ENCODE data around the gene MOGAT1. TPM values are rescaled to one million over a fixed set of nuclear protein-coding genes. Genes with fewer than 3 reads are reported as not detected.

Gene MOGAT1
- total and polyA plus RNA-seq, 2 of the 8 experiments (the other 6 are each of a cell fraction or from before 2014, with no cell fraction given) = 0.11 to 0.67 TPM

- no peak overlapping the region for H3K4ac ChIP-seq (replicated peaks; ENCODE audit: insufficient read length, low read depth, low read length)
- H2BK12ac ChIP-seq (ENCODE audit: low read depth, low read length) = peak overlapping the region; percentile 39; the same call in 1 of the 2 replicates
- H2BK20ac ChIP-seq (ENCODE audit: low read length) = no peak overlapping the region
- H2BK120ac ChIP-seq (replicated peaks; ENCODE audit: low read depth, low read length) = no peak overlapping the region
- no peak overlapping the region for H3K27ac ChIP-seq (ENCODE audit: low read depth, low read length)
- no peak overlapping the region for H4K8ac ChIP-seq (ENCODE audit: extremely low read depth, insufficient read depth, low read length)
- no peak overlapping the region for H4K91ac ChIP-seq (replicated peaks; ENCODE audit: insufficient read length, low read length)
- H3K23me2 ChIP-seq (ENCODE audit: low read depth, low read length) = no peaks in the 10 kb centered on the region
- H3K4me3 ChIP-seq (ENCODE audit: extremely low read depth in 1 of 4, insufficient read depth in 2 of 4, low read depth in 3 of 4, low read length in 4 of 4) = no peak overlapping the region
- no peak overlapping the region for H2BK5ac ChIP-seq (ENCODE audit: low read depth, low read length)
- peaks cover 0 to 5% (median 0%) of the 10 kb centered on the region in 4 experiments; a peak in 3 of 7 replicates for H3K4me1 ChIP-seq (replicated peaks in 1 of 4; ENCODE audit: control insufficient read depth in 3 of 4, insufficient read depth in 4 of 4, low read length in 3 of 4)
- no peak overlapping the region for H2AFZ ChIP-seq (ENCODE audit: low read length)
- ChIA-PET POLR2A (ENCODE audit: partially characterized antibody) (no interaction called here), CTCF (ENCODE audit: partially characterized antibody) (interaction anchor here (0.6 to 1.6 kb wide), 3 partner anchors 13 to 352 kb away, joined by 3 to 7 read pairs (median 3); no protein-coding TSS in a partner anchor)
- 92% methylated on average over 4 of the region's 4 CpGs; no CpG with 5 or more reads in 1 of the 2 experiments for WGBS, 2 experiments (ENCODE audit: extremely low coverage in 1 of 2, insufficient coverage in 1 of 2, insufficient read length in 1 of 2, insufficient replicate concordance in 2 of 2, low coverage in 1 of 2, low lambda C conversion rate in 2 of 2, missing lambda C conversion rate in 1 of 2)
- H3K79me1 ChIP-seq (ENCODE audit: low read depth, low read length) = no peaks in the 10 kb centered on the region
- FAIRE-seq (no peak), DNase-seq (ENCODE audit: low read depth in 1 of 2, low spot score in 2 of 2) (no peak)
- no peaks in the 10 kb centered on the region for H4K20me1 ChIP-seq (replicated peaks in 1 of 2; ENCODE audit: control insufficient read depth in 1 of 2, insufficient read depth in 2 of 2, low read length in 2 of 2)
- H3K27me3 ChIP-seq (replicated peaks in 1 of 4; ENCODE audit: control insufficient read depth in 3 of 4, extremely low read depth in 1 of 4, insufficient read depth in 3 of 4, low read length in 3 of 4) = no peaks in the 10 kb centered on the region
- no peak overlapping the region for H3K23ac ChIP-seq (ENCODE audit: insufficient read length)
- no peaks in the 10 kb centered on the region for H3K36me3 ChIP-seq (ENCODE audit: control insufficient read depth in 2 of 4, insufficient read depth in 4 of 4, low read length in 3 of 4)
- H3K14ac ChIP-seq (ENCODE audit: insufficient read length) = no peak overlapping the region
- no peaks in the 10 kb centered on the region for H3K79me2 ChIP-seq (ENCODE audit: control insufficient read depth in 1 of 2, insufficient read depth in 2 of 2, low read length in 2 of 2)
- H3K56ac ChIP-seq (replicated peaks; ENCODE audit: insufficient read length, low read depth, low read length) = no peak overlapping the region
- no peak overlapping the region for H4K5ac ChIP-seq (ENCODE audit: insufficient read length, low read depth, low read length)
- TF ChIP-seq RAD21 (IDR thresholded peaks at IDR 0.05 in 1 of 2, conservative IDR thresholded peaks at IDR 0.05 in 1 of 2; ENCODE audit: low read depth in 2 of 2, low read length in 2 of 2) (no peak), ATF2 (IDR thresholded peaks at IDR 0.05; ENCODE audit: low read length) (no peak), BACH1 (IDR thresholded peaks at IDR 0.05; ENCODE audit: low read length) (no peak), SAP30 (IDR thresholded peaks at IDR 0.05; ENCODE audit: insufficient read depth, insufficient replicate concordance, low read length) (no peak), EP300 (IDR thresholded peaks at IDR 0.05; ENCODE audit: borderline replicate concordance in 1 of 2, low read depth in 2 of 2, low read length in 2 of 2) (no peak), SP2 (IDR thresholded peaks at IDR 0.05; ENCODE audit: low read length) (no peak), CHD1 (IDR thresholded peaks at IDR 0.05; ENCODE audit: low read depth, low read length) (no peak), TAF7 (optimal IDR thresholded peaks at IDR 0.05; ENCODE audit: borderline replicate concordance, low read depth, low read length) (no peak)
- no peak overlapping the region for H3K4me2 ChIP-seq (ENCODE audit: insufficient read depth in 1 of 2, low read depth in 2 of 2, low read length in 2 of 2)
- no peak overlapping the region; the same call in 1 of the 2 replicates for H3K18ac ChIP-seq (ENCODE audit: extremely low read depth, low read length)
- H3K9ac ChIP-seq (replicated peaks in 1 of 4; ENCODE audit: extremely low read depth in 1 of 4, low read depth in 3 of 4, low read length in 3 of 4) = no peak overlapping the region
- no peak overlapping the region for H2BK15ac ChIP-seq (ENCODE audit: low read length)
- H2AK5ac ChIP-seq (ENCODE audit: low read depth, low read length) = no peak overlapping the region
- H3K9me3 ChIP-seq (ENCODE audit: insufficient read depth in 2 of 2, low read depth in 1 of 2, low read length in 1 of 2) = no peaks in the 10 kb centered on the region
Measured at GRCh38 chr2:222739939-222740338, 68.5 kb downstream of the MOGAT1 start.
